Ovary (tissue), 9 donors: ENCODE results near the gene CROCC. TPM values are rescaled to one million over a fixed set of nuclear protein-coding genes. Genes with fewer than 3 reads are reported as not detected.
"Not testable (repeated sequence)": the region's sequence is repeated elsewhere in the genome, so short reads cannot be mapped to it uniquely, and the experiment has no call there.

Experiments used
- DNase-seq, 5 donors: peaks; one replicate each; pipeline ENCODE4 v3.0.0-alpha.2; 2019 to 2020
- H3K27ac ChIP-seq, 2 donors: fragments of 200-600 bp; one replicate each; pipeline versions ENCODE4 v1.5.1 to v1.8.0; 2019 to 2022
- H3K27me3 ChIP-seq: fragments of 200-600 bp; one replicate; pipeline ENCODE4 v1.8.0; 2022
- H3K36me3 ChIP-seq: fragments of 200-600 bp; sonication (generic); one replicate; pipeline ENCODE4 v1.5.1; 2019
- H3K4me1 ChIP-seq: one replicate; pipeline ENCODE4 v1.8.1; 2013; ENCODE audit warnings: mild to moderate bottlenecking, moderate library complexity; ENCODE audit not compliant: insufficient read depth
- H3K4me3 ChIP-seq: fragments of 200-600 bp; sonication (generic); one replicate; pipeline ENCODE4 v1.5.1; 2017
- H3K9me3 ChIP-seq, 2 donors: fragments of 200-600 bp in 1 of 2; sonication (generic) in 1 of 2; one replicate each; pipeline versions ENCODE4 v1.5.1 to v1.8.1; 2013 to 2019; ENCODE audit warnings: mild to moderate bottlenecking in 1 of 2, moderate library complexity in 1 of 2
- EP300 ChIP-seq: sonication (generic); formaldehyde crosslinking; IDR thresholded peaks from one replicate; pipeline ENCODE4 v1.6.1; 2017; ENCODE audit warnings: antibody characterized with exemption
- POLR2A ChIP-seq: fragments of 450-650 bp; IDR thresholded peaks from one replicate; pipeline ENCODE4 v1.6.1; 2017; ENCODE audit warnings: antibody characterized with exemption, mild to moderate bottlenecking, moderate library complexity
- WGBS, 3 donors: extraction: QIAGEN DNeasy Blood & Tissue Kit in 1 of 3; methylation state at CpG; one replicate each; pipeline versions ENCODE4 v1.1.5 to v1.1.7; 2013 to 2017; 5-methylcytosine and 5-hydroxymethylcytosine counted together
- intact Hi-C, 4 donors: fragments of 100-400 bp; cut with DNase I; formaldehyde crosslinking; loops; one replicate each; pipeline versions ENCODE4 v1.11.0 to v1.15.1; 2022 to 2023
- polyA plus RNA-seq, 2 donors: library from polyadenylated mRNA; stranded (reverse); fragments of 200-250 nt in 1 of 2; fragments of 350-450 nt in 1 of 2; fragmentation: Illumina TruSeq in 1 of 2; extraction: RNeasy Lipid Tissue Mini Kit (QIAGEN cat#74804) in 1 of 2; gene quantifications; one replicate each; pipeline ENCODE4 v1.2.3, GENCODE V29; 2013 to 2014
- total RNA-seq, 7 donors: library from RNA; depleted of rRNA in 2 of 7; stranded (reverse); fragments of >200 nt in 2 of 7; fragmentation: NEBNext Ultra II Directional in 3 of 7; extraction: Animal tissue kit (Norgen Biotek cat#: 25700) in 3 of 7; gene quantifications; one replicate each; pipeline versions ENCODE4 v1.1.0 to v1.2.4, GENCODE V29; 2016 to 2023
- TF ChIP-seq, protein P1 (sequence below), 3 donors: fragments of 450-650 bp in 2 of 3; fragments of 200-600 bp in 1 of 3; IDR thresholded peaks; one replicate each; pipeline versions ENCODE4 v1.5.1 to v1.8.0; 2016 to 2022; ENCODE audit warnings: antibody characterized with exemption in 3 of 3, mild to moderate bottlenecking in 1 of 3
- donor health status: DM: no; HTN: no; CAD: no; lungs with moderate emphysema.
- donor health status: DM: no; HTN: no; CAD: no.
- donor health status: Bipolar disorder and iron deficiency.
- donor health status: DM: yes; HTN: yes; CAD: no.
- donor health status: DM: no; HTN: no; CAD: no.
- donor health status: DM: yes; HTN: yes; CAD: no.

The CROCC gene
- total and polyA plus RNA-seq, 9 donors, result 1.7 to 49.1 (median 33.6) TPM

DNA sequence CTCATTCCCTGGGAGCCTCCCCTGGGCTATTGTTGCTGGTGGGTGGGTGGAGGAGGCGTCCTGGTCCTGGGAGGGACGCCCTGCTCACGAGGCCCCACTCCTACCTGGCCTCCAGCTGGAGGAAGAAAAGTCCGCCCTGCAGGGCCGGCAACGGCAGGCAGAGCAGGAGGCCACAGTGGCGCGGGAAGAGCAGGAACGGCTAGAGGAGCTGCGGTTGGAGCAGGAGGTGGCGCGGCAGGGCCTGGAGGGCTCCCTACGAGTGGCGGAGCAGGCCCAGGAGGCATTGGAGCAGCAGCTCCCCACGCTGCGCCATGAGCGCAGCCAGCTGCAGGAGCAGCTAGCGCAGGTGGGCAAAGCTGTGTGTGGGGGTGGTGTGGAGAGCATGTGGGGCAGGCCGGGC is 24.9 kb downstream of the CROCC start:
- Histone ChIP-seq H3K4me3 (no peak overlapping the region), H3K27ac (no peak overlapping the region), H3K4me1 (no peaks in the 10 kb centered on the region), H3K36me3 (no peaks in the 10 kb centered on the region), H3K9me3 (no peaks in the 10 kb centered on the region), H3K27me3 (no peaks in the 10 kb centered on the region)
- 82 to 85% (median 83%) methylated on average over 19 of the region's 19 CpGs for WGBS, 3 donors
- intact Hi-C loops, result loop anchor here in 1 of 4 donors (5.0 kb wide), 1 partner anchor 324 kb away; no protein-coding TSS in a partner anchor
- TF ChIP-seq EP300 (no peak), POLR2A (no peak)
- TF ChIP-seq, protein P1, sequence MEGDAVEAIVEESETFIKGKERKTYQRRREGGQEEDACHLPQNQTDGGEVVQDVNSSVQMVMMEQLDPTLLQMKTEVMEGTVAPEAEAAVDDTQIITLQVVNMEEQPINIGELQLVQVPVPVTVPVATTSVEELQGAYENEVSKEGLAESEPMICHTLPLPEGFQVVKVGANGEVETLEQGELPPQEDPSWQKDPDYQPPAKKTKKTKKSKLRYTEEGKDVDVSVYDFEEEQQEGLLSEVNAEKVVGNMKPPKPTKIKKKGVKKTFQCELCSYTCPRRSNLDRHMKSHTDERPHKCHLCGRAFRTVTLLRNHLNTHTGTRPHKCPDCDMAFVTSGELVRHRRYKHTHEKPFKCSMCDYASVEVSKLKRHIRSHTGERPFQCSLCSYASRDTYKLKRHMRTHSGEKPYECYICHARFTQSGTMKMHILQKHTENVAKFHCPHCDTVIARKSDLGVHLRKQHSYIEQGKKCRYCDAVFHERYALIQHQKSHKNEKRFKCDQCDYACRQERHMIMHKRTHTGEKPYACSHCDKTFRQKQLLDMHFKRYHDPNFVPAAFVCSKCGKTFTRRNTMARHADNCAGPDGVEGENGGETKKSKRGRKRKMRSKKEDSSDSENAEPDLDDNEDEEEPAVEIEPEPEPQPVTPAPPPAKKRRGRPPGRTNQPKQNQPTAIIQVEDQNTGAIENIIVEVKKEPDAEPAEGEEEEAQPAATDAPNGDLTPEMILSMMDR (IDR thresholded peaks at IDR 0.05), result no peak
- no peak for DNase-seq

DNA sequence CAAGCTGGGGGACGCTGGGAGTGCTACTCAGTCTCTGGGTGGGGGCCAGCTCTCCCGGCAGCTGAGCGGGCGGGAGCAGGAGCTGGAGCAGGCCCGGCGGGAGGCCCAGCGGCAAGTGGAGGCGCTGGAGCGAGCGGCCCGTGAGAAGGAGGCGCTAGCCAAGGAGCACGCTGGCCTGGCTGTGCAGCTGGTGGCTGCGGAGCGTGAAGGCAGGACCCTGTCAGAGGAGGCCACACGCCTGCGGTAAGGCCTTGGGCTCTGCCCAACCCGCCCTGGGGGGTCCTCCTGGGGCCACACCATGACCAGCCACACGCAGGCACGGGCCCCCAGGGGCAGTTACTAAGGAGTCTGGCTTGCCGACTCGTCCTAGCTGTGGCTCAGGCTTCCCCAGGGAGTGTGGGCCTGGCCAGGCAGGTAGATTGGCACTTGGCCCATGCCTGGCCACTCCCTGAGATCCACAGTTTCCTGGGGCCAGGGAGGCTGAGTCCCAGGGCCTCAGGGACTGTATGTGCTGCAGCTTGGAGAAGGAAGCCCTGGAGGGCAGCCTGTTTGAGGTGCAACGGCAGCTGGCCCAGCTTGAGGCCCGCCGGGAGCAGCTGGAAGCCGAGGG is 26.7 kb downstream of the CROCC start:
- DNase-seq, result not testable (repeated sequence)
- intact Hi-C loops, result loop anchor here in 2 of 4 donors (1.0 to 5.0 kb wide), 2 partner anchors 326 to 327 kb away; no protein-coding TSS in a partner anchor

DNA sequence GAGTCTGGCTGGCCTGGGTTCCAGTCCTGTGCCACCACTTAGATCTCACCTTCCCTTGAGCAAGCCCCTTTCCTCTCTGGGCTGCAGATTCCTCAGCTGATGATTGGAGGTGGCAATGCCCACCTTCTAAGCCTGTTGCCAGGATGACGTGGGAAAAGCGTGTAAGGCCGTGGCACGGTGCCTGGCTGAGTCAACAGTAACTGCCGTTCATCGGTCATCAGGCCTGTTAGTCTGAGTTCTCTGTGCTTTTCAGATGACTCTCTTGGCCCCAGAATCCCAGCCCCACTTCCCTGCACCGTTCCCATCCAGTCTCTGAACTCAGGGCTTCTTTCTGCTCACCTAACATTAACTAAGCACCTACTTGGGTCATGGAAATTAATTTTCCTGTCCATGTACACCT is 27.3 kb downstream of the CROCC start:
- WGBS, 3 donors, result 47 to 78% (median 71%) methylated on average over 7 of the region's 7 CpGs
- not testable (repeated sequence) for H3K9me3 ChIP-seq, H3K4me3 ChIP-seq, H3K4me1 ChIP-seq, H3K27me3 ChIP-seq, H3K27ac ChIP-seq, DNase-seq, H3K36me3 ChIP-seq
- intact Hi-C loops, result loop anchor here in 1 of 4 donors (5.0 kb wide), 1 partner anchor 327 kb away; no protein-coding TSS in a partner anchor

More for the DNA sequence above, 26.7 kb downstream of the CROCC start:
- not testable (repeated sequence) for H3K4me1 ChIP-seq, H3K36me3 ChIP-seq, H3K4me3 ChIP-seq, H3K9me3 ChIP-seq, H3K27me3 ChIP-seq, H3K27ac ChIP-seq
- 89 to 91% (median 90%) methylated on average over 26 of the region's 26 CpGs for WGBS, 3 donors

DNA sequence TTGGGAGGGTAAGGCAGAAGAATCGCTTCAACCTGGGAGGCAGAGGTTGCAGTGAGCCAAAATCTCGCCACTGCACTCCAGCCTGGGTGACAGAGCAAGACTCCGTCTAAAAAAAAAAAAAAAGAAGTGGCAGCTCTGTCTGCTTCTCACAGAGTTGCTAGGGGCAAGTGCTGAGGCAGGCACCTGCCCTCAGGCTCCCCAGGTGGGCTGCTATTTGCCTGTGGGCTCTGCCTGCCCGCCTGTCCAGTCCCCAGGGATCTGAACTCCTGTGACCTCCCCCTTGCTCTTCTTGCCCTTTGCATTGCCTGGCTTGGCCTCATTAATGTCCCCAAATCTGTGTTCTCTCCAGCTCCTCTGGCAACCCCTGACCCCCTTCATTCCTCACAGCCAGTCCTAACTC is 30.6 kb downstream of the CROCC start:
- not testable (repeated sequence) for H3K4me1 ChIP-seq, H3K27me3 ChIP-seq, H3K36me3 ChIP-seq, H3K27ac ChIP-seq, H3K4me3 ChIP-seq, H3K9me3 ChIP-seq, DNase-seq
- WGBS, 3 donors, result 90 to 93% (median 90%) methylated on average over 4 of the region's 4 CpGs
- intact Hi-C loops, result loop anchor here in 3 of 4 donors (2.0 to 10.0 kb wide), 3 partner anchors 92 to 282 kb away; no protein-coding TSS in a partner anchor

DNA sequence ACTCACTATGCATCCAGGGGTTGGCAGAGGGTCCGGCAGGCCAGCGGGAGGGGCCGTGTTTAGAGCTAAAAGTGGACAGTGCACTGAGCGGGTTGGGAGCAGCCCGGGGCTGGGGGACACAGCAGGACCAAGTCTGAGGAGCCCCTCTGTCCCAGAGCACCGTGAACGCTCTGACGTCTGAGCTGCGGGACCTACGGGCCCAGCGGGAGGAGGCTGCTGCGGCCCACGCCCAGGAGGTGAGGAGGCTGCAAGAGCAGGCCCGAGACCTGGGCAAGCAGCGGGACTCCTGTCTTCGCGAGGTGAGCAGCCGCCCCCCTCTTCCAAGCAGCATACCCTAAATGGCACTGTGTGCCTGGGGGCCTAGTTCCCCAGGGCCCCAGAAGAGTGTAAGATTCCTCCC is 32.8 kb downstream of the CROCC start:
- Histone ChIP-seq H3K4me3 (no peak overlapping the region), H3K36me3 (no peaks in the 10 kb centered on the region), H3K9me3 (no peaks in the 10 kb centered on the region), H3K27ac (no peak overlapping the region), H3K4me1 (no peaks in the 10 kb centered on the region), H3K27me3 (no peaks in the 10 kb centered on the region)
- no peak for DNase-seq
- 94 to 98% (median 96%) methylated on average over 16 to 18 of the region's 18 CpGs for WGBS, 3 donors
- intact Hi-C loops, result loop anchor here in 2 of 4 donors (5.0 to 10.0 kb wide), 2 partner anchors 93 to 280 kb away; no protein-coding TSS in a partner anchor
- TF ChIP-seq, protein P1 (IDR thresholded peaks at IDR 0.05), result no peak
- TF ChIP-seq POLR2A (no peak), EP300 (no peak)

DNA sequence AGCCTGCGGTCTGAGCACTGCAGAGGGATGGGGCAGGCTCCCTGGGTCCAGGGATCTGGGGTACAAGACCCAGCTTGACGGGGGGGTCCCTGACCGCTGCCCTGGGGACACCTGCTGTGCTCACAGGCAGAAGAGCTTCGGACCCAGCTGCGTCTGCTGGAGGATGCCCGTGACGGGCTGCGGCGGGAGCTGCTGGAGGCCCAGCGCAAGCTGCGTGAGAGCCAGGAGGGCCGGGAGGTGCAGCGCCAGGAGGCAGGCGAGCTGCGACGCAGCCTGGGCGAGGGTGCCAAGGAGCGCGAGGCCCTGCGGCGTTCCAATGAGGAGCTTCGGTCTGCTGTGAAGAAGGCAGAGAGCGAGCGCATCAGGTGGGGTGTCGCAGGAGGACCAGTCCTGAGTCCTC is 33.5 kb downstream of the CROCC start:
- 92 to 96% (median 95%) methylated on average over 25 of the region's 25 CpGs for whole genome bisulfite sequencing, 3 donors
- no peaks in the 10 kb centered on the region for H3K27me3 ChIP-seq
- no peaks in the 10 kb centered on the region for H3K4me1 ChIP-seq
- no peak overlapping the region for H3K4me3 ChIP-seq
- TF ChIP-seq EP300 (no peak), POLR2A (no peak)
- TF ChIP-seq, protein P1 (IDR thresholded peaks at IDR 0.05), result no peak
- DNase-seq, result no peak
- no peaks in the 10 kb centered on the region for H3K9me3 ChIP-seq
- H3K27ac ChIP-seq, result no peak overlapping the region
- H3K36me3 ChIP-seq, result no peaks in the 10 kb centered on the region
- intact Hi-C loops, result loop anchor here in 2 of 4 donors (5.0 to 10.0 kb wide), 3 partner anchors 82 to 280 kb away; no protein-coding TSS in a partner anchor
